GM12873 (cell line): ENCODE measurements around the gene ACTR3.

Experiments used
- TF ChIP-seq, protein P1 (sequence below): IDR thresholded peaks from 2 replicates; pipeline ENCODE4 v1.5.1; 2012; ENCODE audit warnings: low read depth, mild to moderate bottlenecking, moderate library complexity, low read length, control low read depth; ENCODE audit not compliant: insufficient read depth; ENCODE audit errors: missing control alignments

The ACTR3 gene

DNA sequence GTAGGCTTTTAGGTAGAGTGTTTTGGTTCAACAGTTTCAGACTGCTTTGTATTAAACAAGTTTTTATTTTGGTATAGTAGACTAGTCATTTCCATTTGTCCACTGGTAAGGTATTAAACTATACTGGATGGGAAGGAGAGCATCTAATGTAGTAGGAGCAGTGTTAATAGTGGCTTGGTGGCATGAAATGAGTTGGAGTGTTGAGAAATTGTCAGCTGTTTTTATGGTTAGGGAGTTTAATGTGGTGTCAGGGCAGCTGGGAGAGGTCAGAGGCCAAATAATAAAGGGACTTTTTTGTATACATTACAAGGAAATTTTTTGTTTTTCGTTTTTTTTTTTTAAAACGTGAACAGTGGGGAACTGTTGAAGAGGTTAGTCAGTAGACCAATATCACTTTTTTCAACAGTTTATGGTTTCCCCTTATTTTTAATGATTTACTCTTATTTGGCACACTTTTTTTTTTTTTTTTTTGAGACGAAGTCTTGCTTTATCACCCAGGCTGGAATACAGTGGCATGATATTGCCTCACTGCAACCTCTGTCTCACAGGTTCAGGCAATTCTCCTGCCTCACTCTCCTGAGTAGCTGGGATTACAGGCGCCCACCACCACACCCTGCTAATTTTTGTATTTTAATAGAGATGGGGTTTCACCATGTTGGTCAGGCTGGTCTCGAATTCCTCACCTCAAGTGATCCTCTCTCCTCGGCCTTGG is 21.2 kb downstream of the ACTR3 start:
- TF ChIP-seq, protein P1, sequence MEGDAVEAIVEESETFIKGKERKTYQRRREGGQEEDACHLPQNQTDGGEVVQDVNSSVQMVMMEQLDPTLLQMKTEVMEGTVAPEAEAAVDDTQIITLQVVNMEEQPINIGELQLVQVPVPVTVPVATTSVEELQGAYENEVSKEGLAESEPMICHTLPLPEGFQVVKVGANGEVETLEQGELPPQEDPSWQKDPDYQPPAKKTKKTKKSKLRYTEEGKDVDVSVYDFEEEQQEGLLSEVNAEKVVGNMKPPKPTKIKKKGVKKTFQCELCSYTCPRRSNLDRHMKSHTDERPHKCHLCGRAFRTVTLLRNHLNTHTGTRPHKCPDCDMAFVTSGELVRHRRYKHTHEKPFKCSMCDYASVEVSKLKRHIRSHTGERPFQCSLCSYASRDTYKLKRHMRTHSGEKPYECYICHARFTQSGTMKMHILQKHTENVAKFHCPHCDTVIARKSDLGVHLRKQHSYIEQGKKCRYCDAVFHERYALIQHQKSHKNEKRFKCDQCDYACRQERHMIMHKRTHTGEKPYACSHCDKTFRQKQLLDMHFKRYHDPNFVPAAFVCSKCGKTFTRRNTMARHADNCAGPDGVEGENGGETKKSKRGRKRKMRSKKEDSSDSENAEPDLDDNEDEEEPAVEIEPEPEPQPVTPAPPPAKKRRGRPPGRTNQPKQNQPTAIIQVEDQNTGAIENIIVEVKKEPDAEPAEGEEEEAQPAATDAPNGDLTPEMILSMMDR: no peak

DNA sequence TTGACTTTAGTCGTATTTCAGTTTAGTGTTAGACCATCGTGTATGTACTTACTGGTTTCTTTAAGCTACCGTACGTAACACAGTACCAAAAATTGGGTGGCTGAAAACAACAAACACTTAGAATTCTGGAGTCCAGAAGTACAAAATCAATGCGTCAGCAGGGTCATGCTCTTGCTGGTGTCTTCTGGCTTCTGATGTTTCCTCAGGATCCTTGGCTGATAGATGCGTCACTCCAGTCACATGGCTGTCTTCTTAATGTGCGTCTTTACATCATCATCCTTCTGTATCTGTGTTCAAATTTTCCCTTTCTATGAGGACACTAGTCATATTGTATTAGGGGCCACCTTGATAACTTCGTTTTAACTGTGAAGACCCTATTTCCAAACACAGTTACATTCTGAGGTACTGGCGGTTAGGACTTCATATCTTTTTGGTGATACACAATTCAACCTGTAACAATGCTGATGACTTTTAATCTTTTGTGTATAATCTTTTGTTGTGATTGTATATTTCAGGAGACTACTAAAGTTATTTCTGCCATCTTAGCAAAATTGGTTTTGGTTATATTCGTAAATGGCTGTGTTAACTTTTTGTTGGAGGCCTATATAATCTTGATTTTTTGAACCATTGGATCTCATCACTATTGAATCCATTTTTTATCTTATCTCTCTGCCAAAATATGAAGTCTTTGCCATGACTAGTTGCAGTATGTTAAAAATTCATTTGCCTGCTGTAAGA is 25.4 kb downstream of the ACTR3 start:
- TF ChIP-seq, protein P1: no peak

DNA sequence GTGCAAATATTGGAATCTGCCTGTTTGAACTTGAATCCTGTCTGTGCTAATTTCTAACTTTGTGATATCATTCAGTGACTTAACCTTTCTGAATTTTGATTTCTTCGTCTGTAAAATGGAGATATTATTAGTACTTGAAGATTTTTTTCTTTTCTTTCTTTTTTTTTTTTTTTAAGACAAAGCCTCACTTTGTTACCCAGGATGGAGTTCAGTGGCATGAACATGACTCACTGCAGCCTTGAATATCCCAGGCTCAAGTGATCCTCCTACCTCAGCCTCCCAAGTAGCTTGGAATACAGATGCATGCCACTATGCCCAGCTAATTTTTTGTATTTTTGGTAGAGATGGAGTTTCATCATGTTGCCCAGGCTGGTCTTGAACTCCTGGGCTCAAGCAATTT is 28.3 kb downstream of the ACTR3 start:
- TF ChIP-seq, protein P1: no peak

DNA sequence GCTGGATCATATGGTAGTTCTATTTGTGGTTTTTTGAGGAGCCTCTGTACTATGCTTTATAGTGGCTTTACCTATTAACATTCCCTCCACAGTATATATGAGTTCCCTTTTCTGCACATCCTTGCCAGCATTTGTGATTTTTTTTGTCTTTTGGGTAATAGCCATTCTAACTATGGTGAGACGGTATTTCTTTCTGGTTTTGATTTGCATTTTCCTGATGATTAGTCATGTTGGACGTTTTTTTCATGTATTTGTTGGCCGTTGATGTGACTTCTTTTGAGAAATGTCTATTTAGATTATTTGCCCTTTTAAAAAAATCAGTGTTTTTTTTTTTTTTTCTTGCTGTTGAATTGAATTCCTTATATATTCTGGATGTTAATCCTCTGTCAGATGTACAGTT is 31.1 kb downstream of the ACTR3 start:
- TF ChIP-seq, protein P1: no peak

DNA sequence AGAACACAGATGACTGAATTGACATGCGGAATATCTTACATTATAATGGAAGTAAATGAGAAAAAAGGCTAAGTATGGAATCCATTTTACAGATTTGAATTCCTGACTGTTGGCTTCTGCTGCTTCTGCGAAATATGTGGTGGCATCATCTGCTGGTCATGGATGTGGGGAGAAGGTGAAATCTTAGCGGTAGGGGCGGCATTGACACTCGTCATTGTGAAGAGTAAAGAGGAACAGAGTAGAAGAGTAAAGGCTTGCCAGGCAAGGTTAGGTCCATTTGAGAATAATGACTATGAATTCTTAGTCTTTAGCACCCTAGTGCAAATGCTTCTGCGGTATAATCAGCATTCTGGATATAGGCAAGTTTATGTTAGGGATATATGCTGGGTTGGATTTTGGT is 32.4 kb downstream of the ACTR3 start:
- TF ChIP-seq, protein P1: no peak

DNA sequence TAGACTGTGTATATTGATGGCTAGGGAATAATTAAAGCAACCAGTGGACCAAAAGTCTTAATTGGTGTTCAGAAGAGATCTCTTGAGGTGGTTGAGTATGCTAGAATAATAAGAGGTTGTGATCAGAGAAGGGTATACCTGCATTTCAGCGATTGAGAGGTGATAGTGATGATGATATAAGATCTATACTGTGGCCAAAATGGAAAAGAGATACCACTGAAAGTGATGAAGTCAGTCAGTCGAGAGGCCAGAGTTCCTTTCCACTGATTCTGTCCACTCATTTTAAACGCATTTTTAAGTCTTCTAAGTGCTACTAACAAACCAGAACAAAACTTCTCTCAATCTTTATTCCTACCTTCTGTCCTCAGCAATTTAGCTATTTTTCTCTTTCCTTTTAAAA is 32.9 kb downstream of the ACTR3 start:
- TF ChIP-seq, protein P1: no peak

DNA sequence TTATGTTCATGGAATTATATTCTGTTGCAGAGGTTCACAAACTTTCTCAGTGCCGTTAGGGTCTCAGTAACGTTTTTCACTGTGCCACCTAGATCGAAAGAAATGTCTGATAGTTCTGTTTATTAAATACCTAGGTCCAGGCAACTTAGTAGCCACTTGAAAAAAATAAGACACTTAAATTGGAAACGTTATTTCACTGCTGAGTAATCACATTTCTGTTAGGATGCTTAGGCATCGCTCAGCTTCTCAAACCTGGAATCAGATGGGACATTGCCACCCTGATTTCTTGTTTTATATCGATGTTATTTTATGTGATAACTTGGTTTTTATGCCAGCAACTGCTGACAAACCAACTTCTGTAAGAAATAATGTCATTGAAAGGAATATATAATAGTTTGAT is 36.0 kb downstream of the ACTR3 start:
- TF ChIP-seq, protein P1: no peak
